Thyroid gland (tissue), 4 donors: ENCODE measurements around the gene NAA20. TPM values are rescaled to one million over a fixed set of nuclear protein-coding genes. Genes with fewer than 3 reads are reported as not detected.

ENCODE experiments used
- DNase-seq, 2 donors: peaks; one replicate each; pipeline ENCODE4 v3.0.0-alpha.2; 2019
- H3K27ac ChIP-seq, 3 donors: fragments of 200-600 bp; sonication (generic); 1 replicate in 2 of 3; 2 replicates in 1 of 3; pipeline ENCODE4 v1.5.1; 2016 to 2019; ENCODE audit warnings: mild to moderate bottlenecking in 1 of 3, moderate library complexity in 1 of 3
- H3K27me3 ChIP-seq: fragments of 200-600 bp; sonication (generic); one replicate; pipeline ENCODE4 v1.5.1; 2019
- H3K36me3 ChIP-seq, 2 donors: fragments of 200-600 bp; sonication (generic); one replicate each; pipeline ENCODE4 v1.5.1; 2016 to 2019
- H3K4me1 ChIP-seq, 2 donors: fragments of 200-600 bp; sonication (generic); one replicate each; pipeline ENCODE4 v1.5.1; 2017 to 2019
- H3K4me3 ChIP-seq, 3 donors: fragments of 200-600 bp; sonication (generic); replicated peaks in 1 of 3; 1 replicate in 2 of 3; 2 replicates in 1 of 3; pipeline ENCODE4 v1.5.1; 2016; ENCODE audit warnings: mild to moderate bottlenecking in 1 of 3
- H3K9me3 ChIP-seq: fragments of 200-600 bp; sonication (generic); one replicate; pipeline ENCODE4 v1.5.1; 2017
- CTCF ChIP-seq, 6 experiments: fragments of 200-600 bp in 3 of 6; fragments of 450-650 bp in 3 of 6; sonication (generic) in 3 of 6; IDR thresholded peaks; one replicate each; pipeline ENCODE4 v1.5.1; 2016 to 2019; ENCODE audit warnings: antibody characterized with exemption in 6 of 6, mild to moderate bottlenecking in 2 of 6, inconsistent platforms in 1 of 6, moderate library complexity in 1 of 6
- POLR2A ChIP-seq, 2 donors: fragments of 450-650 bp; IDR thresholded peaks; one replicate each; pipeline ENCODE4 v1.6.1; 2017; ENCODE audit warnings: antibody characterized with exemption in 2 of 2, mild to moderate bottlenecking in 2 of 2, moderate library complexity in 1 of 2
- WGBS, 2 donors: methylation state at CpG; one replicate each; pipeline ENCODE4 v1.1.5; 2017; 5-methylcytosine and 5-hydroxymethylcytosine counted together
- intact Hi-C: fragments of 100-400 bp; cut with DNase I; formaldehyde crosslinking; loops from one replicate; pipeline ENCODE4 v1.15.1; 2023
- total RNA-seq, 4 donors: library from RNA; depleted of rRNA; stranded (reverse); fragments of >200 nt; gene quantifications; one replicate each; pipeline ENCODE4 v1.2.3, GENCODE V29; 2016

Gene NAA20
- total RNA-seq, 4 donors from 2014 or later = 53.3 to 65.7 (median 64.0) TPM

DNA sequence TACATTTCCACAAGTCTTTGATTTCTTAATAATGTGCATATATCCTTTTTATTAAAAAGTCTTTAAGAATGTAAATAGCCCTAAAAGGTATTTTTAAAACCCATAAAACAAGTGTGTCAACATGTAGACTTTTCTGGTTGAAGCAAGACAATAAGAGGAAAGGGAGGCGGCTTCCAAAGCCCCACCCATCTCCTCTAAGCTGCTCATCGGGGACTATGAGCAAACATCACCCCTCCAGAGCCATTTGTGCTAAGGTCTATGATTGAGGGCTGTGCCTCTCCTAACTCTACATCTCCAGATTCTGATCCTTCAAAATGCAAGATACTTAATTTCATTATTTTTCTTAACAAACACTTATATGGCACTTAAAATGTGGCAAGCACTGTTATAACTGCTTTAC is 2.5 kb upstream of the NAA20 start:
- DNase-seq = no peak
- intact Hi-C loops = no loop called here
- H3K4me3 ChIP-seq = no peak overlapping the region
- no peaks in the 10 kb centered on the region for H3K36me3 ChIP-seq
- no peak overlapping the region for H3K27ac ChIP-seq
- H3K9me3 ChIP-seq = no peaks in the 10 kb centered on the region
- TF ChIP-seq CTCF (IDR thresholded peaks at IDR 0.05) (no peak), POLR2A (IDR thresholded peaks at IDR 0.05) (no peak)
- peaks cover 25 to 38% of the 10 kb centered on the region in 2 donors for H3K4me1 ChIP-seq
- WGBS, 2 donors = 44 to 60% methylated on average over 2 of the region's 2 CpGs
- no peaks in the 10 kb centered on the region for H3K27me3 ChIP-seq

GRCh38 chr20:20017844-20018185 is 653 bp downstream of the NAA20 start:
- TF ChIP-seq POLR2A (IDR thresholded peaks at IDR 0.05) (no peak), CTCF (IDR thresholded peaks at IDR 0.05) (no peak)
- 7 to 8% methylated on average over 7 to 15 of the region's 17 CpGs for WGBS, 2 donors

DNA sequence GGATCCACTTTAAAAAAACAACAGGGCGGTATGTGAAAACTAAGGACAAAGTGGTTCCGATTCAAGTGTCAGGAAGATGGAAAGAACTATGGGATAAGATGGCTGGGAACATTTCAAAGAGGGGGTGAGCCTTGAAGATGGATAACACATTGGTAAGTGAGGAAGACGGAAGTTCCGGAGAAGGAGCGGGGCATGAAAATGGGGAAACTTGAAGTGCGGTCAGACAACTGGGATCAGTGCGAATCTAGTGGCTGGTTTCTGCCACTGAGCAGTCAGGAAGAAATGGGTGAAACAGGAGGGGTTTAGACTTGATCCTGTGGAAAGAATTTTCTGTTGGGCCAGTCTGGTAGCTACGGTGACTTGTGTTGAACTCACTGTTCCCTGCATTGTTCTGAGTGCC is 1.2 kb downstream of the NAA20 start:
- 84% methylated on average over 8 of the region's 8 CpGs for WGBS, 2 donors
- intact Hi-C loops = no loop called here
- no peaks in the 10 kb centered on the region for H3K27me3 ChIP-seq

More at GRCh38 chr20:20017844-20018185, 653 bp downstream of the NAA20 start:
- Histone ChIP-seq H3K27me3 (no peaks in the 10 kb centered on the region), H3K27ac (peak overlapping the region in 2 of 3 donors; percentile 83 to 85), H3K9me3 (no peaks in the 10 kb centered on the region), H3K36me3 (no peaks in the 10 kb centered on the region), H3K4me3 (peak overlapping the region; percentile 75 to 89 (median 89)), H3K4me1 (peaks cover 26 to 43% of the 10 kb centered on the region in 2 donors)
- no peak for DNase-seq
- intact Hi-C loops = no loop called here

GRCh38 chr20:20019123-20019522 is 2.0 kb downstream of the NAA20 start:
- Histone ChIP-seq H3K4me1 (peaks cover 26 to 43% of the 10 kb centered on the region in 2 donors), H3K27me3 (no peaks in the 10 kb centered on the region), H3K9me3 (no peaks in the 10 kb centered on the region), H3K36me3 (no peaks in the 10 kb centered on the region), H3K27ac (peak overlapping the region; percentile 28 to 85 (median 83)), H3K4me3 (no peak overlapping the region)
- intact Hi-C loops = no loop called here
- DNase-seq = peak; percentile 80 to 84
- TF ChIP-seq CTCF (IDR thresholded peaks at IDR 0.05) = no peak
- TF ChIP-seq POLR2A (IDR thresholded peaks at IDR 0.05) = peak in 1 of 2 donors; percentile 10
- WGBS, 2 donors = 25 to 29% methylated on average over 2 of the region's 2 CpGs

More for the DNA sequence above, 1.2 kb downstream of the NAA20 start:
- TF ChIP-seq POLR2A (IDR thresholded peaks at IDR 0.05) (no peak), CTCF (IDR thresholded peaks at IDR 0.05) (no peak)
- Histone ChIP-seq H3K36me3 (no peaks in the 10 kb centered on the region), H3K4me3 (peak overlapping the region in 1 of 3 donors; percentile 89), H3K9me3 (no peaks in the 10 kb centered on the region), H3K27ac (peak overlapping the region in 2 of 3 donors; percentile 83 to 85), H3K4me1 (peaks cover 26 to 43% of the 10 kb centered on the region in 2 donors)
- DNase-seq = no peak

DNA sequence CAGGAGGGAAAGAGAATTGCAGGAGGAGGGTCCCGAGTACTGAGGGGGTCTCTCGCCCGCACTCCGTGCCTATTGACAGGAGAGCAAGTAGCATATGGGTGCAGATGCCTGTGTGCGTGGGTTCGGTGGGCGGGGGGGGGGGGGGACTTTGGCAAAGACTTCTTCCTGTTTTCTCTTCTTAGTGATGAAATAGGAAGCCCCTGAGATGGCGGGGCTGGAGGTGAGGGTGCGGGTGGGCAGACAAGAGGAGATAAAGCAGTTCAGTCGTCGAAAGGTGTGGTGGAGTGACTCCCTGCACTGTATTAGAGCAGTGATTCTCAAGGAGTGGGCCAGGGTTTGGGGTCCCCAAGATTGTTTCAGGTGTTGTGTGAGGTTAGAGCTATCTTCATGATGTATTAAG is 3.7 kb downstream of the NAA20 start:
- intact Hi-C loops = no loop called here
- WGBS, 2 donors = 88 to 89% methylated on average over 11 of the region's 11 CpGs
- H3K4me1 ChIP-seq = peaks cover 29 to 47% of the 10 kb centered on the region in 2 donors
- H3K4me3 ChIP-seq = no peak overlapping the region
- no peak for DNase-seq
- H3K9me3 ChIP-seq = no peaks in the 10 kb centered on the region
- H3K36me3 ChIP-seq = no peaks in the 10 kb centered on the region
- H3K27me3 ChIP-seq = no peaks in the 10 kb centered on the region
- TF ChIP-seq POLR2A (IDR thresholded peaks at IDR 0.05) (no peak), CTCF (IDR thresholded peaks at IDR 0.05) (no peak)
- peak overlapping the region in 1 of 3 donors; percentile 83 for H3K27ac ChIP-seq
